Right lobe of liver (tissue), 6 donors: ENCODE data around the gene ADAMTS14. TPM values are rescaled to one million over a fixed set of nuclear protein-coding genes. Genes with fewer than 3 reads are reported as not detected.

Source experiments
- ATAC-seq, 4 donors: fragments of 200-7000 bp; cut with Tn5 transposase; one replicate each; pipeline ENCODE4 v1.9.1; 2020; ENCODE audit warnings: mild to moderate bottlenecking in 4 of 4, moderate library complexity in 4 of 4
- DNase-seq, 3 donors: peaks; one replicate each; pipeline ENCODE4 v3.0.0-alpha.2; 2020
- H3K27ac ChIP-seq, 3 donors: fragments of 200-600 bp; one replicate each; pipeline ENCODE4 v1.8.0; 2022
- H3K27me3 ChIP-seq, 2 donors: fragments of 200-600 bp; one replicate each; pipeline ENCODE4 v1.8.0; 2022
- H3K36me3 ChIP-seq, 4 donors: fragments of 200-600 bp; sonication (generic) in 1 of 4; one replicate each; pipeline versions ENCODE4 v1.5.1 to v1.8.0; 2017 to 2022; ENCODE audit warnings: control low read depth in 1 of 4
- H3K4me1 ChIP-seq, 4 donors: fragments of 200-600 bp; sonication (generic) in 1 of 4; one replicate each; pipeline versions ENCODE4 v1.5.1 to v1.8.0; 2017 to 2022; ENCODE audit warnings: control low read depth in 1 of 4
- H3K4me3 ChIP-seq, 3 donors: fragments of 200-600 bp; one replicate each; pipeline ENCODE4 v1.8.0; 2022
- H3K9me3 ChIP-seq, 4 donors: fragments of 200-600 bp; sonication (generic) in 1 of 4; one replicate each; pipeline versions ENCODE4 v1.5.1 to v1.8.0; 2017 to 2022; ENCODE audit warnings: control low read depth in 1 of 4
- POLR2A ChIP-seq: fragments of 450-650 bp; IDR thresholded peaks from one replicate; pipeline ENCODE4 v1.6.1; 2017; ENCODE audit warnings: antibody characterized with exemption, mild to moderate bottlenecking
- WGBS: methylation state at CpG from one replicate; pipeline ENCODE4 v1.1.6; 2018; ENCODE audit warnings: low coverage, low lambda C conversion rate; ENCODE audit not compliant: insufficient coverage; ENCODE audit errors: missing lambda C conversion rate; 5-methylcytosine and 5-hydroxymethylcytosine counted together
- intact Hi-C, 2 donors: fragments of 100-400 bp; cut with DNase I; formaldehyde crosslinking; loops; one replicate each; pipeline versions ENCODE4 v1.11.2 to v1.14.1; 2022
- total RNA-seq, 6 experiments: library from RNA; depleted of rRNA in 2 of 6; stranded (reverse); fragments of >200 nt in 2 of 6; fragmentation: NEBNext Ultra II Directional in 3 of 6; extraction: Animal tissue kit (Norgen Biotek cat#: 25700) in 3 of 6; gene quantifications; one replicate each; pipeline versions ENCODE4 v1.1.0 to v1.2.4, GENCODE V29; 2016 to 2023
- TF ChIP-seq, protein P1 (sequence below), 4 donors: fragments of 200-600 bp in 3 of 4; fragments of 450-650 bp in 1 of 4; IDR thresholded peaks; one replicate each; pipeline versions ENCODE4 v1.5.1 to v1.8.0; 2016 to 2022; ENCODE audit warnings: antibody characterized with exemption in 4 of 4, mild to moderate bottlenecking in 2 of 4
- donor health status: DM: no; HTN: yes; CAD: no.
- donor health status: DM: no; HTN: no; CAD: no.
- donor health status: DM: no; HTN: no; CAD: no.
- donor health status: DM: no; HTN: yes; CAD: no.
- donor health status: DM: no; HTN: yes; CAD: no.

The ADAMTS14 gene
- total RNA-seq, 6 experiments from 2014 or later, result 0.06 to 0.18 (median 0.11) TPM

DNA sequence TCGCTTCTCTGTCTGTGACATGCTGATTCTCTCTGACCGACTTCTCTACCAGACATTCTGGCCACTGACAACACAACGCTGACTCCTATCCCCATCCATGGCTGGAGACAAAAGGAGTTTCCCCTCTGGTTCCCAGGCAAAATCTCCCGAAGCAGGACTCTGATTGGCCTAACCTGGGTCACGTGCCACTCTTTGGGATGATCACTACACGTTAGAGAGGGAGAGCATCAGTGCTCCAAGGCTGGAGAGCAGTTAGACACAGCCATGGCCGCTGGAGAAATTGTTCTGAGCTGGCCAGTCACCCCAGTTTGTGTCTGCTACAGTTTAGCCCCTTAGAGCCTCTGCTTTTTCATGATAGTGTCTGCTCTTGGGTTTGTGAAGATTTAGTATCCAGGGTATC lies 38.9 kb downstream of the ADAMTS14 start:
- intact Hi-C loops, result no loop called here
- ATAC-seq (no peak), DNase-seq (peak in 1 of 3 donors; percentile 9)
- TF ChIP-seq, protein P1, sequence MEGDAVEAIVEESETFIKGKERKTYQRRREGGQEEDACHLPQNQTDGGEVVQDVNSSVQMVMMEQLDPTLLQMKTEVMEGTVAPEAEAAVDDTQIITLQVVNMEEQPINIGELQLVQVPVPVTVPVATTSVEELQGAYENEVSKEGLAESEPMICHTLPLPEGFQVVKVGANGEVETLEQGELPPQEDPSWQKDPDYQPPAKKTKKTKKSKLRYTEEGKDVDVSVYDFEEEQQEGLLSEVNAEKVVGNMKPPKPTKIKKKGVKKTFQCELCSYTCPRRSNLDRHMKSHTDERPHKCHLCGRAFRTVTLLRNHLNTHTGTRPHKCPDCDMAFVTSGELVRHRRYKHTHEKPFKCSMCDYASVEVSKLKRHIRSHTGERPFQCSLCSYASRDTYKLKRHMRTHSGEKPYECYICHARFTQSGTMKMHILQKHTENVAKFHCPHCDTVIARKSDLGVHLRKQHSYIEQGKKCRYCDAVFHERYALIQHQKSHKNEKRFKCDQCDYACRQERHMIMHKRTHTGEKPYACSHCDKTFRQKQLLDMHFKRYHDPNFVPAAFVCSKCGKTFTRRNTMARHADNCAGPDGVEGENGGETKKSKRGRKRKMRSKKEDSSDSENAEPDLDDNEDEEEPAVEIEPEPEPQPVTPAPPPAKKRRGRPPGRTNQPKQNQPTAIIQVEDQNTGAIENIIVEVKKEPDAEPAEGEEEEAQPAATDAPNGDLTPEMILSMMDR (IDR thresholded peaks at IDR 0.05), result no peak
- no peak for TF ChIP-seq POLR2A
- H3K27ac ChIP-seq, result no peak overlapping the region
- H3K36me3 ChIP-seq, result no peaks in the 10 kb centered on the region
- H3K4me3 ChIP-seq, result no peak overlapping the region
- WGBS, result 49% methylated on average over 3 of the region's 7 CpGs
- H3K9me3 ChIP-seq, result no peaks in the 10 kb centered on the region
- H3K27me3 ChIP-seq, result no peaks in the 10 kb centered on the region
- H3K4me1 ChIP-seq, result no peaks in the 10 kb centered on the region

DNA sequence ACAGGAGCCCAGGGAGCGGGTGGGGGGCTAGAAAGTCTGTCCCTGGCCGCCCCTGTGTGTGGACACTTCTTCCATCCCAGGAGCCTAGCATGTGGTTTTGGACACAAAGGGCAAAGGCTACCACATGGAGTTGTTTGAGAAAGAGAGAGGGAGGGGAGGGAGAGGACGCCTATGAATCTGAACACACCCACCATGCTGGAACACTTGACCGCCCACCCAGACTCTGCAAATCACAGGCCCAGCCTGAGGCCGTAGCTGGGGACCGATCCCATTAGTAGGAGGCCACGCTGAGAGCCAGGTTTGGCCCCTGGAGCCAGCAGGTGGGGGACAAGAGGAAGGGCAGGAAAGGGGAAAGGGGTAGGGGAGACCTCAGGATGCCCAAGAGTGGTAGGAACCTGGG lies 39.6 kb downstream of the ADAMTS14 start:
- Histone ChIP-seq H3K27me3 (no peaks in the 10 kb centered on the region), H3K4me3 (no peak overlapping the region), H3K4me1 (no peaks in the 10 kb centered on the region), H3K9me3 (no peaks in the 10 kb centered on the region), H3K27ac (no peak overlapping the region), H3K36me3 (no peaks in the 10 kb centered on the region)
- ATAC-seq (no peak), DNase-seq (peak in 1 of 3 donors; percentile 35)
- WGBS, result no CpG with 5 or more reads among the region's 7 CpGs
- intact Hi-C loops, result no loop called here
- no peak for TF ChIP-seq POLR2A
- TF ChIP-seq, protein P1 (IDR thresholded peaks at IDR 0.05), result no peak

DNA sequence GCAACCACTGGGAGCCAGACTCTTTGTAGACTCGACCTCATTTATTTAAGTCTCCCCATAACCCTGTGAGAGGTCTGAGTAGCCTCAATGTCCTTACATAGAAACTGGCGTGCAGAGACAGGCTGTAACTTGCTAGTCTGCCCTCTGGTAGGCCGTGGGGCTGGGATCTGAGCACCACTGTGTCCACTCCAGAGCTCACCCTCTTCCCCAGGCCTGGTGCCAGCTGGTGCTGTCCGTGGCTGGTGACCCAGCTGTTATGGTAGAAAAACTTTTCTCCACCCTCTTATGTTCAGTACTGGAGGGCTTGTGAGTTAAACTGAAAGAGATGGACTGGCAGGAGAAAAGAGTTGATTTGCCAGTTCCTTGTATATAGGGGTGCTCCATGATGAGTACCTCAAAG lies 41.9 kb downstream of the ADAMTS14 start:
- Histone ChIP-seq H3K27me3 (no peaks in the 10 kb centered on the region), H3K27ac (no peak overlapping the region), H3K4me1 (no peaks in the 10 kb centered on the region), H3K4me3 (no peak overlapping the region), H3K9me3 (no peaks in the 10 kb centered on the region), H3K36me3 (no peaks in the 10 kb centered on the region)
- DNase-seq (peak in 1 of 3 donors; percentile 23), ATAC-seq (no peak)
- TF ChIP-seq, protein P1 (IDR thresholded peaks at IDR 0.05), result no peak
- no peak for TF ChIP-seq POLR2A
- intact Hi-C loops, result no loop called here
- WGBS, result 38% methylated on average over 1 of the region's 4 CpGs

DNA sequence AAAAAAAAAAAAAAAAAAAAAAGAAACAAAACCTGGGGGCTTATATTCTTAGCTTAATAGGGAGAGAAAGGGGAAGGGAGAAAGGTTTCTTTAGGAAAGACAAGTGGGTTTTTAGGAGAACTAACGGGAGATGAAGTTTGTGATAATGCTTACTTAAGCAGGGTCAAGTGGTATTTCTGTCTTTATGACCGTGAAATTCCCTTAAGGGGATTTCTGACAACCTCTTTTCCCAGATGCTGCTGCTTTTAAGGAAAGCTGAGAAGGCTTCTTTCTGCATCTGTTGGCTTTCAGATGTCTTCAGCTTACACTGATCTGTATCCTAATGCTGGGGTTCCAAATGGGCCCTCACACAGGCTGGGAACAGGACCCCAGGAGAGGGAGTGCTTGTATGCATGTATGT lies 42.6 kb downstream of the ADAMTS14 start:
- Histone ChIP-seq H3K4me1 (no peaks in the 10 kb centered on the region), H3K4me3 (no peak overlapping the region), H3K36me3 (no peaks in the 10 kb centered on the region), H3K27me3 (no peaks in the 10 kb centered on the region), H3K9me3 (no peaks in the 10 kb centered on the region), H3K27ac (no peak overlapping the region)
- intact Hi-C loops, result no loop called here
- TF ChIP-seq, protein P1 (IDR thresholded peaks at IDR 0.05), result no peak
- no peak for TF ChIP-seq POLR2A
- DNase-seq (peak in 1 of 3 donors; percentile 27), ATAC-seq (no peak)
- 50% methylated on average over 1 of the region's 2 CpGs for WGBS
